Loucy (cell line): ENCODE measurements around the gene ITPK1.

ENCODE experiments used
- H2AFZ ChIP-seq: fragments of 200-600 bp; sonication (generic); 2 replicates; pipeline ENCODE4 v1.6.0; 2016; ENCODE audit warnings: antibody characterized with exemption, mild to moderate bottlenecking, low read length, moderate library complexity
- H3F3A ChIP-seq: fragments of 200-600 bp; 2 replicates; pipeline ENCODE4 v1.6.0; 2016; ENCODE audit warnings: antibody characterized with exemption, low read depth, mild to moderate bottlenecking
- H3K27me3 ChIP-seq: fragments of 200-600 bp; sonication (generic); 2 replicates; pipeline ENCODE4 v1.6.1; 2014; ENCODE audit warnings: low read length, mild to moderate bottlenecking; ENCODE audit not compliant: insufficient read depth, poor library complexity, severe bottlenecking
- H3K36me3 ChIP-seq: fragments of 200-600 bp; sonication (generic); 2 replicates; pipeline ENCODE4 v1.6.1; 2016; ENCODE audit warnings: low read length; ENCODE audit not compliant: insufficient read depth
- H3K4me1 ChIP-seq: fragments of 200-600 bp; sonication (generic); 2 replicates; pipeline ENCODE4 v1.5.1; 2014; ENCODE audit warnings: low read length, mild to moderate bottlenecking; ENCODE audit not compliant: insufficient read depth, poor library complexity, severe bottlenecking
- H3K4me2 ChIP-seq: fragments of 200-600 bp; sonication (generic); 2 replicates; pipeline ENCODE4 v1.6.0; 2014; ENCODE audit warnings: antibody characterized with exemption, low read length, low read depth, mild to moderate bottlenecking; ENCODE audit not compliant: poor library complexity, severe bottlenecking
- H3K4me3 ChIP-seq: fragments of 200-600 bp; sonication (generic); 2 replicates; pipeline ENCODE4 v1.5.1; 2014; ENCODE audit warnings: low read length, mild to moderate bottlenecking, mixed read lengths; ENCODE audit not compliant: poor library complexity, severe bottlenecking
- H3K79me2 ChIP-seq: fragments of 200-600 bp; sonication (generic); 2 replicates; pipeline ENCODE4 v1.6.1; 2014; ENCODE audit warnings: low read length; ENCODE audit not compliant: insufficient read depth
- H3K9ac ChIP-seq: fragments of 200-600 bp; sonication (generic); 2 replicates; pipeline ENCODE4 v1.6.0; 2014; ENCODE audit warnings: mild to moderate bottlenecking, low read depth, low read length, moderate library complexity; ENCODE audit not compliant: poor library complexity, severe bottlenecking
- H3K9me2 ChIP-seq: fragments of 200-600 bp; sonication (generic); replicated peaks from 2 replicates; pipeline ENCODE4 v1.6.1; 2016; ENCODE audit warnings: low read depth, low read length, mixed read lengths
- H3K9me3 ChIP-seq: fragments of 200-600 bp; sonication (generic); 2 replicates; pipeline ENCODE4 v1.6.1; 2014; ENCODE audit warnings: mild to moderate bottlenecking, antibody characterized with exemption, low read length, low read depth; ENCODE audit not compliant: insufficient read depth
- H4K20me1 ChIP-seq: fragments of 200-600 bp; sonication (generic); 2 replicates; pipeline ENCODE4 v1.6.0; 2014; ENCODE audit warnings: antibody characterized with exemption, low read length, mild to moderate bottlenecking; ENCODE audit not compliant: insufficient read depth, poor library complexity, severe bottlenecking
- EZH2phosphoT487 ChIP-seq: fragments of 200-600 bp; IDR thresholded peaks from 2 replicates; pipeline ENCODE4 v1.6.1; 2018; ENCODE audit warnings: antibody characterized with exemption, mild to moderate bottlenecking, moderate library complexity, borderline replicate concordance
- TF ChIP-seq, protein P1 (sequence below): fragments of 200-600 bp; sonication (generic); conservative IDR thresholded peaks from 2 replicates; pipeline ENCODE4 v1.5.1; 2014; ENCODE audit warnings: mild to moderate bottlenecking, antibody characterized with exemption, low read length

The ITPK1 gene

DNA sequence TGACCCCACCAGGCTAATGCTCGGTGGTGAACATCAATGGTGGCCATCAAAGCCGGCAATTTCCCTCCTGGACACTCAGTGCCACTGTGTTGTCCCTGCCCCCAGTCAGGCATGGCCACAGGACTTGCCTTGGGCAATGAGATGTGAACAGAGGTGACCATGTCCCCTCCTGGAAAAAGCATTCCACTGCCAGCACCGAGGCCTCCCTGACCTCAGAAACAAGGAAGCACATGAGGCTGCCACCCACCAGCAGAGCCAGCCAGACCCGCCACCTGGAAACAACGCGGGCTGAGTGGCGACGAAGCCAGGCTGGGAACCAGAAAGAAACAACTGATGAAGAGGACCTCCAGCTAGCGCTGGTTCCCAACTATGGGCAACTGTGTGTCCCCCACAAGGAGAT, 31.8 kb downstream of the ITPK1 start:
- H3K27me3 ChIP-seq = no peaks in the 10 kb centered on the region
- H3K9ac ChIP-seq = no peak overlapping the region
- H3K9me2 ChIP-seq = no peaks in the 10 kb centered on the region
- H2AFZ ChIP-seq = no peak overlapping the region
- no peaks in the 10 kb centered on the region for H3K36me3 ChIP-seq
- no peak overlapping the region for H3K4me2 ChIP-seq
- TF ChIP-seq, protein P1, sequence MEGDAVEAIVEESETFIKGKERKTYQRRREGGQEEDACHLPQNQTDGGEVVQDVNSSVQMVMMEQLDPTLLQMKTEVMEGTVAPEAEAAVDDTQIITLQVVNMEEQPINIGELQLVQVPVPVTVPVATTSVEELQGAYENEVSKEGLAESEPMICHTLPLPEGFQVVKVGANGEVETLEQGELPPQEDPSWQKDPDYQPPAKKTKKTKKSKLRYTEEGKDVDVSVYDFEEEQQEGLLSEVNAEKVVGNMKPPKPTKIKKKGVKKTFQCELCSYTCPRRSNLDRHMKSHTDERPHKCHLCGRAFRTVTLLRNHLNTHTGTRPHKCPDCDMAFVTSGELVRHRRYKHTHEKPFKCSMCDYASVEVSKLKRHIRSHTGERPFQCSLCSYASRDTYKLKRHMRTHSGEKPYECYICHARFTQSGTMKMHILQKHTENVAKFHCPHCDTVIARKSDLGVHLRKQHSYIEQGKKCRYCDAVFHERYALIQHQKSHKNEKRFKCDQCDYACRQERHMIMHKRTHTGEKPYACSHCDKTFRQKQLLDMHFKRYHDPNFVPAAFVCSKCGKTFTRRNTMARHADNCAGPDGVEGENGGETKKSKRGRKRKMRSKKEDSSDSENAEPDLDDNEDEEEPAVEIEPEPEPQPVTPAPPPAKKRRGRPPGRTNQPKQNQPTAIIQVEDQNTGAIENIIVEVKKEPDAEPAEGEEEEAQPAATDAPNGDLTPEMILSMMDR = no peak
- TF ChIP-seq EZH2phosphoT487 = no peak
- H4K20me1 ChIP-seq = peaks cover 28% of the 10 kb centered on the region
- no peaks in the 10 kb centered on the region for H3F3A ChIP-seq
- no peaks in the 10 kb centered on the region for H3K9me3 ChIP-seq
- no peak overlapping the region for H3K4me3 ChIP-seq
- H3K4me1 ChIP-seq = peaks cover 32% of the 10 kb centered on the region
- peaks cover 91% of the 10 kb centered on the region for H3K79me2 ChIP-seq

DNA sequence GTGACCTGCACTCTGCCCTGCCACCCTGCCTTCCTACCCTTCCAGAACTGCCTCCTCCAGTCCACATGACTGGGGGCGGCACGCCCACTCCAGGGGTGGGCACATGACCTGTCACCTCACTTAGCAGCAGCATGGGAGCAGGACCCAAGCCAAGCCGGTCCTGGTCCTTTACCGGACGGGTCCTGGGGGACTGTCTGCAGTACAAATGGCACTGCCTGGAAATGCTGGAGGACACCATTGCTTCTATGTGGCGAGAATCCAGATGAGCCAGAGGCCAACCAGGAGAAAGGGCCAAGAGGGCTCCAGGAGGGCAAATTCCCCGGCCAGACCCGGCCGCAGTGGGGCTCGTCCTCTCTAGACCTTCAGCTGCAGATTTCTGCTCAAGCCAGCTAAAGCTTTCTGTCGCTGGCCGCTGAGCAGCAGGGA, 33.1 kb downstream of the ITPK1 start:
- Histone ChIP-seq H3F3A (no peaks in the 10 kb centered on the region), H3K9ac (no peak overlapping the region), H4K20me1 (peaks cover 20% of the 10 kb centered on the region), H3K9me3 (no peaks in the 10 kb centered on the region), H2AFZ (no peak overlapping the region), H3K4me3 (no peak overlapping the region), H3K4me2 (peak overlapping the region; percentile 20), H3K4me1 (peaks cover 32% of the 10 kb centered on the region), H3K79me2 (peaks cover 90% of the 10 kb centered on the region), H3K9me2 (no peaks in the 10 kb centered on the region), H3K27me3 (no peaks in the 10 kb centered on the region), H3K36me3 (no peaks in the 10 kb centered on the region)
- TF ChIP-seq, protein P1 = no peak
- TF ChIP-seq EZH2phosphoT487 = no peak

DNA sequence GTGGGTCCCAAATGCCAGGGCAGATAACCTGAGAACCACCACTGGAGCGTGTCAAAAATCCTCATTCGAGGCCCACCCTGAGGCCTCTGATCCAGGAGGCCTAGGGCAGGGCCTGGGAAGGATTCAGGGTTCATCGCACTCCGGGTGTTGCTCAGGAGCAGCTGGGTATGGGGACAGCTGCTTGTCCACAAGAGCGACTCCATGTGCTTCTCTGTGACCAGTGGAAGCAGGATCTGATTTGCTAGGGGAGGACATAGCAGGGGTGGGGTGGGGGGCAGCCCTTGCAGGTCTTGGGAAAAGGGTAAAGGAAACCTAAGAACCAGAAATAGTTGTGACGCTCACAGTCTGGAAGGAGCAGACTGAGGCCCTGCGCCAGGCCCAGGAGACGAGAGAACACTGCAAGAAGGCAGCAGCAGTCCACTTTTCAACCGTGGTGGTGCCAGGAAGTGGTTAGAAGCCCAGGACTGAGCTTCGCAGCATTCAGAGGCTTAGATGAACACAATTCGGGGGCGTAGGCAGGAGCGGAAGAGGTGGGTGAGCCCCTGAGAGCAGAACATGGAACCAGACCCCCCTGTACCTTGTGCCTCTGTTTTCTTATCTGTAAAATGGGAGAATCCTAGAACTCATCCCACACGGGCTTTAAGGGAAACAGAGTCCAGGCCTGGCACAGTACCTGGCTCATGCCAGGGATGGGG, 33.7 kb downstream of the ITPK1 start:
- Histone ChIP-seq H3K27me3 (no peaks in the 10 kb centered on the region), H3K4me3 (no peak overlapping the region), H2AFZ (no peak overlapping the region), H3K4me1 (peaks cover 30% of the 10 kb centered on the region), H3K9ac (peak overlapping the region; percentile 17), H3K4me2 (peak overlapping the region; percentile 20), H3K9me2 (no peaks in the 10 kb centered on the region), H3F3A (no peaks in the 10 kb centered on the region), H4K20me1 (peaks cover 18% of the 10 kb centered on the region), H3K79me2 (peaks cover 88% of the 10 kb centered on the region; the same call in 1 of the 2 replicates), H3K9me3 (no peaks in the 10 kb centered on the region), H3K36me3 (no peaks in the 10 kb centered on the region)
- TF ChIP-seq EZH2phosphoT487 = no peak
- TF ChIP-seq, protein P1 = no peak
